SK-N-DZ (cell line): ENCODE data around the gene PAK1IP1.
"Not testable (repeated sequence)": the region's sequence is repeated elsewhere in the genome, so short reads cannot be mapped to it uniquely, and the experiment has no call there.

Experiments used
- DNase-seq: peaks from one replicate; pipeline ENCODE4 v3.0.0-alpha.2; 2015; ENCODE audit warnings: low spot score

The PAK1IP1 gene

DNA sequence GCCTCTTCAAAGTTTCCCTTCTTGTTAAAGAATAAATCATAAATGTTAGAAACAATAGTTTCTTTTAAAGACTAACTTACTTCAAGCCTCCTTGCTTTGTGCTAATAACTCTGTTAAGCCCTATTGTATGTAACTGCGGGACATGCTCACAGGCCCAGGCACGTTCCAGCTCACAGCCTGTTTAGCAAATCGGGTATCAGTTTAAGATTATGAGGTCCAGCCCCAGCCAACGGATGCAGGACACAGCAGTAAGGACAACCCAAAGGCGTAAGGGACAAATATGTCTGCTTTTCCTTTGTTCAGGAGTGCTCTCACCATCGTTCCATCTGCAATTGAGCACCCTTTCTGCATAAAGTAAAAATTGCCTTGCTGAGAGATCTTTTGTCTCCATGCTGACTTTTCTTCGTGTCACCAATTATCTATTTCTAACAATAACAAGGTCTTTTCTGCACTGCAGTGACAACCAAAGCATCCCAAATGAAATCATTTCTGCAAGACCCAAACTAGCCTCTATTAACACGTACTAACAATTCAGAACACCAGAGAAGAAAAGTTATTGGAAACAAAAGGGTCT lies 1.7 kb upstream of the PAK1IP1 start:
- DNase-seq, result no peak

DNA sequence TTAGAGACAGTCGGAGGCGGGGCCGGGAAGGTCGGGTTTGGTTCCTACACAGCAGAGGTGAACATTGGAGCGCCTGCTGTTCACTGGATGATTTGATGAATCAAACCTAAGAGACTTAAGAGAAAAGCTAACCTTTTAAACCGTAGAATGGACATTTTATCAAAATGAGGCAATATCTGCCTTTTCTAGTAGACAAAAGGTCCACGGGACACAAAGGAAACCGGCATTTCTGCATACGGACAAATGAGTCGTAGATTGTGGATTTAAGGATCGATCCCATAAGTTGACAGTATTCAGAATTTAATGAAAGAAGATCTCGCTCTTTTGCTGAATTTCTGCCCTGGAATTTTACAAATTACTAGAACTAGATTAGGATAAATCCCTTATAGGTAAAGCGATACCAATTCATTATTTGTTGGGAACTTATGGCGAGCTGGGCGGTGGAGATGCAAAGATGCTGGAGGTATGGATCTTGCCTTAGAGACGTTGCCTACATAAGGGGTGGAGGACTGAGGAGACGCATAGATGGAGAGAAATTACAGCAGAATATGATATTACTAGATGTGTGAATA lies 400 bp downstream of the PAK1IP1 start:
- DNase-seq, result no peak

DNA sequence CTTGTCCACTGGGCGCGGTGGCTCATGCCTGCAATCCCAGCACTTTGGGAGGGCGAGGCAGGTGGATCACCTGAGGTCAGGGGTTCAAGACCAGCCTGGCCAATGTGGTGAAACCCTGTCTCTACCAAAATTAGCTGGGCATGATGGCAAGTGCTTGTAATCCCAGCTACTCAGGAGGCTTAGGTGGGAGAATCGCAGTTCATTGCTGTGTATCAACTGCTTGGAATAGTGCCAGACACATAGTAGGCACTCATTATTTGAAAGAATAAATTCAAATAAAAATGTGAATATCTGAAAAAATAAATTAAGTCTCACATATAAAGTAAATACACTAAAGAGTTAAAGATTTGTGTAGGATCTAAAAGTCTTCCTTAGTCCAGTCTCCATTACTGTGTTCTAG lies 1.9 kb downstream of the PAK1IP1 start:
- no peak for DNase-seq

DNA sequence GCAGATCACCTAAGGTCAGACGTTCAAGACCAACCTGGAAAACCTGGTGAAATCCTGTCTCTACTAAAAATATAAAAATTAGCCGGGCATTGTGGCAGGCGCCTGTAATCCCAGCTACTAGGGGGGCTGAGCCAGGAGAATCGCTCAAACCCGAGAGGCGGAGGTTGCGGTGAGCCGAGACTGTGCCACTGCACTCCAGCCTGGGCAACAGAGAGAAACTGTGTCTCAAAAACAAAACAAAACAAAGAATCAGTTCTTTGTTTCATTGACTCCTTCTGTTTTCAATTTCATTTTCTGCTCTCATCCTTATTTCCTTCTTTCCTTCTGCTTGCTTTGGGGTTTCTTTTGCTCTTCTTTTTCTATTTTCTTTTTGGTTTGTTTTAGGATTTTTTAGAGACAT lies 19.2 kb downstream of the PAK1IP1 start:
- DNase-seq, result no peak

DNA sequence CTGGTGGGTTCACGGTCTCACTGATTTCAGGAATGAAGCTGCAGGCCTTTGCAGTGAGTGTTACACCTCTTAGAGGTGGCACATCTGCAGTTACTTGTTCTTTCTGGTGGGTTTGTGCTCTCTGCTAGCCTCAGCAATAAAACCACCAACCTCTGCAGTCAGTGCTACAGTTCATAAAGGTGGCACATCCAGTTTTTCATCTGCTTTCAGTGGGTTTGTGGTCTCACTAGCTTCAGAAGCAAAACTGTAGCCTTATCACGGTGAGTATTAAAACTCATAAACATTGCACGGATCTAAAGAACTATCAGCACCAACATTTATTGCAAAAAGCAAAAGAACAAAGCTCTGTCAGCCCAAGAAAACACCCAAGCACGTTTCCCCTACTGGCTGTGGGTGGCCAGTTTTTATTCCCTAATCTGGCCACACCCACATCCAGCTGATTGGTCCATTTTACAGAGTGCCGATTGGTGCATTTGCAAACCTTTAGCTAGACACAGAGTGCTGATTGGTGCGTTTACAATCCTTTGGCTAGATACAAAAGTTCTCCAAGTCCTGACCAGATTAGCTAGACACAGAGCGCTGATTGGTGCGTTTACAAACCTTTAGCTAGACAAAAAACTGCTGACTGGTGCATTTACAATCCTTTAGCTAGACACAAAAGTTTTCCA lies 24.7 kb downstream of the PAK1IP1 start:
- DNase-seq, result no peak

DNA sequence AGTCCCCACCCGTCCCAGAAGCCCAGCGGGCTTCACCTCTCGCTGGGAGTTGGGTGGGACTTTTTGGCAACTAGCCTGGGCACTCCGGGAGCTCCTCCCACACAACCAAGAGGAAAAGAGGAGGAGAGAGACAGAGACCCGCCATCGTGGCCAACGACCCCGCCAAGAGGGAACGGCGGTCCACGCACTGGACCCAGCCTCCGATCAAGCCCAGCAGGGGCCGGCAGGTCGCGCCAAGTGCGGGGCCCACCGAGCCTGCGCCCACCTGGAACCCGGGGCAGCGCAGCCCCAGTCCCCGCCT lies 25.1 kb downstream of the PAK1IP1 start:
- no peak for DNase-seq

DNA sequence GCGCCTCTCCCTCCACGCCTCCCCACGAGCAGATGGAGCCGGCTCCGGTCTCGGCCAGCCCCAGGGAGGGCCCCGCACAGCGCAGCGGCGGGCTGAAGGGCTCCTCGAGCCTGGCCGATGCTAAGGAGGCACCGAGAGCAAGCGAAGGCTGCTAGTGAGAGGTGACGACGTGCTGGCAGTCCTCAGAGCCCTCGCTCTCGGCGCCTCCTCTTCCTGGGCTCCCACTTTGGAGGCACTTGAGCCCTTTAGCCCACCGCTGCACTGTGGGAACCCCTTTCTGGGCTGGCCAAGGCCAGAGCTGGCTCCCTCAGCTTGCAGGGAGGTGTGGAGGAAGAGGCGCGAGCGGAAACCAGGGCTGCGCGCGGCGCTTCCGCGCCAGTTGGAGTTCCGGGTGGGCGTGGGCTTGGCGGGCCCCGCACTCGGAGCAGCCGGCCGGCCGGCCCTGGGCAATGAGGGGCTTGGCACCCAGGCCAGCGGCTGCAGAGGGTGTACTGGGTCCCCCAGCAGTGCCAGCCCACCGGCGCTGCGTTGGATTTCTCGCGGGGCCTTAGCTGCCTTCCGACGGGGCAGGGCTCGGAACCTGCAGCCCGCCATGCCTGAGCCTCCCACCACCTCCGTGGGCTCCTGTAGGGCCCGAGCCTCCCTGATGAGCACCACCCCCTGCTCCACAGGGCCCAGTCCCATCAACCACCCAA lies 25.6 kb downstream of the PAK1IP1 start:
- DNase-seq, result no peak

DNA sequence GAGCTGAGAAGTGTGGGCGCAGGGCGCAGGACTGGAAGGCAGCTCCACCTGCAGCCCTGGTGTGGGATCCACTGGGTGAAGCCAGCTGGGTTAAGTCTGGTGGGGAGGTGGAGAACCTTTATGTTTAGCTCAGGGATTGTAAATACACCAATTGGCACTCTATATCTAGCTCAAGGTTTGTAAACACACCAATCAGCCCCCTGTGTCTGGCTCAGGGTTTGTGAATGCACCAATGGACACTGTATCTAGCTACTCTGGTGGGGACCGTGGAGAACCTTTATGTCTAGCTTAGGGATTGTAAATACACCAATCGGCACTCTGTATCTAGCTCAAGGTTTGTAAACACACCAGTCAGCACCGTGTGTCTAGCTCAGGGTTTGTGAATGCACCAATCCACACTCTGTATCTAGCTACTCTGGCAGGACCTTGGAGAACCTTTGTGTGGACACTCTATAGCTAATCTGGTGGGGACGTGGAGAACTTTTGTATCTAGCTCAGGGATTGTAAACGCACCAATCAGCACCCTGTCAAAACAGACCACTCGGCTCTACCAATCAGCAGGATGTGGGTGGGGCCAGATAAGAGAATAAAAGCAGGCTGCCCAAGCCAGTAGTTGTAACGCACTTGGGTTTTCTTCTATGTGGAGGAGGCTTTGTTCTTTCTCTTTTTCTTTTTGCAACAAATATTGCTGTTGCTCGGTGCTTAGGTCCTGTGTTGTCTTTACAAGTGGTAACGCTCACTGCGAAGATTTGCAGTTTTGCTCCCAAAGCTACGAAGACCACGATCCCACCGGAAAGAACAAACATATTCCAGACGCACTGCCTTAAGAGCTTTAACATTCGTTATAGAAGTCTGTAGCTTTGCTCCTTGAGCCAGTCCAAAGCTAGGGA lies 26.4 kb downstream of the PAK1IP1 start:
- not testable (repeated sequence) for DNase-seq

DNA sequence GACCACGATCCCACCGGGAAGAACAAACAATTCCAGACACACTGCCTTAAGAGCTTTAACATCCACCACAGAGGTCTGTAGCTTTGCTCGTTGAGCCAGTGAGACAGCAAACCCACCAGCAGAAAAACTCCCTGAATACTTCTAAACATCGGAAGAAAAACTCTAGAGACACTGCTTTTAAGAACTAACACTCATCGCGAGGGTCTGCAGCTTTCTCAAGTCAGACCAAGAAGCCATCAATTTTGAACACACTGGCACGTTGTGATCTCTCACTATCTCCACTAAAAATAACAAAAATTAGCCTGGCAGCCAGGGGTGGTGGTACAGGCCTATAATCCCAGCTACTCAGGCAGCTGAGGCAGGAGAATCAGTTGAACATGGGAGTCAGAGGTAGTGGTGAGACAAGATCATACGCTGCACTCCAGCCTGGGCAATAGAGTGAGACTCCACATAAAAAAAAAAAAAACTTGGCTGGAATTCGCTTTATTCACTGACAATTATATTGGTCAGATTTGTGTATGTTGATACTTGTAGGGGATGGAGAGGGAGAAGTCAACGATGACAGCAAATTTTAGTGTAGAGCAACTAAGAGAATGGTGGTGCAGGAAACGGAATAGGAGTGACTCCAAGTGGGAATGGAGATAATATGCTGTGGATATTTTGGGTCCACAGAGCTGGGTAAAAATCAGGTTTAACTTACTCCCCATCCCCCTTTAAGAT lies 27.2 kb downstream of the PAK1IP1 start:
- no peak for DNase-seq

DNA sequence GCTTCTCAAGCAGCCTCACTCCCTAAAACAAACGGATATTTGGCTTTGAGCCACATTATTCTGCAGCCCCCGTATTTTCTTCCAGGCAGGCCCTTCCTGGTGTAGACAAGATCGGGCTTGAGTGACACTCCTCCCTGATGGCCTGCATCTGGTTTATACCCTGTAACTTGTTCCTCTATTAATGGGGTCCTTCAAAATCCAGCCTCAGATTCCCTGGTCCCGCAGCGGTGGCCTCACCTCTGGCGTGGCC lies 27.7 kb downstream of the PAK1IP1 start:
- DNase-seq, result no peak

DNA sequence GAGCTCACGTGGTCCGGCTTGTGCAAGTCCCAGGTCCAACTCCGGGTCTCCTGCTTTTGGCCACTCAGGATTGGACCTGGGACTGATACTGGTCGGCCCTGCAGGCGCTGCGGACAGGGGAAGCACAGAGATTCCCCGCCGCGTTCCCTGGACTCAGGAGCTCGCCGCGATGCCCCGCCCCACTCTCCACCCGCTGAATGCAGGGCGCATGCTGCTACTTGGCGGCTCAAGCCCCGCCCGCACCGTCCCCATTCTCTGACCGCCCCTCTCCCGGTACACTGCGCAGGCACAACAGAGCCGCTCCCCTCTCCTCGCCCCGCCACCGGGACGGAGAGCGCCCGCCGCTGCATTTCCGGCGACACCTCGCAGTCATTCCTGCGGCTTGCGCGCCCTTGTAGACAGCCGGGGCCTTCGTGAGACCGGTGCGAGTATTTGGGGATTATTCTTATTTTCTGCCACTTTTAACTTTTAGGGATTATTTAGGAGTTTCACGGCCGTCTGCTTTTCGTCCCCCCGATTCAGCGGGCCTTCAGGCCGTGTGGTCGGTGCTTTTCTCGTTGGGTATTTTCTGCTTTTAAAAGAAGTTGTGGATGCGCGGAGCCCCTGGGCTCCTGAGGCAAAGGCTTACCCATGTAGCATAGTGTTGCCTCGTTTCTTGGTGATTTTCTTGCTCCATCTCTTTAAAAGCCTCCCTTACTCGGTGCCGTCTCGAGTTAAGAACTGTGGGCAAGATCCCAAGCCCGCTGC lies 28.2 kb downstream of the PAK1IP1 start, which contains the start of gene TMEM14C:
TSS of gene TMEM14C (plus strand) at position 251 of the 747 bp plus-strand sequence. CDS start 1,544 bp downstream, outside the sequence.
- DNase-seq, result peak; percentile 97

DNA sequence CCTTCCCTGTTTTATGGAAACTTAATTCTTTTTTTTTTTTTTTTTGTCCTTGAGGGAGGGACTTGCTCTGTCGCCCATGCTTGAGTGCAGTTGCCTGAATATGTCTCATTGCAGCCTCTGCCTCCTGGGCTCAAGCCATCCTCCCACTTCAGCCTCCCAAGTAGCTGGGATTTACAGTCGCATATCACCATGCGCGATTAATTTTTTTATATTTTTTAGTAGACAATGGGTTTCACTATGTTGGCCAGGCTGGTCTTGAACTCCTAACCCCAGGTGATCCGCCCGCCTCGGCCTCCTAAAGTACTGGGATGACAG lies 28.8 kb downstream of the PAK1IP1 start:
- DNase-seq, result no peak

DNA sequence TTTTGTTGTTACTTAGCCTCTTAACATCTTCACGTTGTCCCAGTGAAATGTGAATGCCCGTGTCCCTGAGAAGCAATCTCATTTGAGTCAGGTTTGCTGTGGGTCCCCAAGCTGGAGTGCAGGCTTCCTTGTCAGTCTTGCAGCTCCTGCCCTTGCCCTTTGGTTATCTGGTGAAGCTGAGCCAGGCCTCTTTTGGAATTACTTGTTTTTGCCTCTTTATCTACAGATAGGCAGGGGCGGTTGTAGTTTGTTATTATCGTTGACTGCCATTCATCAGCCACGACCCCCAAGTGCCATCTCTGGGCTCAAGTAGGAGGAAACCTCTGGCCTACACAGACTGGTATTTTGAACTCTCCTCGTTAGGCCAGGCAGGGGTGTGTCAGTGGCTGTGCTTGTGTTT lies 30.3 kb downstream of the PAK1IP1 start:
- no peak for DNase-seq

DNA sequence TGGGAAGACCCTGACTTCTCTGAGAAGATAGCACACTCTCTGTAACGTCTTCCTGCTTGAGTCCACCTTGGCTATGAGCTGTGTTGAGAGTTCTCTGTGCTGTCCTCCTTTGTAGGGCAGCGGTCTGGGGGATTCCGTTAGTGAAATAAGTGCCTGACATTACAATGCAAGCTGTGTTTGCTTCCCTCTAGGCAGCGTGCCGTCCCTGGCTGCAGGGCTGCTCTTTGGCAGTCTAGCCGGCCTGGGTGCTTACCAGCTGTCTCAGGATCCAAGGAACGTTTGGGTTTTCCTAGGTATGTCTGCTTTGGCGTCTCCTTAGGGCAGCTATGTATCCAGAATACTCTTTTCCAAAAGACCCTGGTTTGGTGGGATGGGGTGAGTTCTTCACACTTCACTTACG lies 30.9 kb downstream of the PAK1IP1 start:
- no peak for DNase-seq

DNA sequence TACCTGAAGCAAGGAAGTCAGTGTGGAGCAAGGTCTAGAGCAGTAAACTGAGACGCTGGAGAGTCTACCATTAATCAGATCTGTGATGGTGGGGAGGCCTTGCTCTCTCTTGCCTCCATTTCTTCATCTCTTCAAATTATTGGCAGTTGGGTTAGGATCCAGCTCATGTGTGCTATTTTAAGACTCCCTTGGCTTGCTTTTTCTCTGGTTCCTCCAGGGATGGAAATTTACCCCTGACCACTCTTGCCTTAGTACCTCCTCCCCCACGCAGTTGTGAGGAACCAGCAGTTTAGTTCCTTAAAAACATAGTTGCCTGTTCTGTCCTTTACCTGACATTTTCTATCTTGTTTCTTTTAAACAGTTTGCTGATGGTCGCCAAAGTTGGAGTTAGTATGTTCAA lies 35.5 kb downstream of the PAK1IP1 start:
- no peak for DNase-seq

DNA sequence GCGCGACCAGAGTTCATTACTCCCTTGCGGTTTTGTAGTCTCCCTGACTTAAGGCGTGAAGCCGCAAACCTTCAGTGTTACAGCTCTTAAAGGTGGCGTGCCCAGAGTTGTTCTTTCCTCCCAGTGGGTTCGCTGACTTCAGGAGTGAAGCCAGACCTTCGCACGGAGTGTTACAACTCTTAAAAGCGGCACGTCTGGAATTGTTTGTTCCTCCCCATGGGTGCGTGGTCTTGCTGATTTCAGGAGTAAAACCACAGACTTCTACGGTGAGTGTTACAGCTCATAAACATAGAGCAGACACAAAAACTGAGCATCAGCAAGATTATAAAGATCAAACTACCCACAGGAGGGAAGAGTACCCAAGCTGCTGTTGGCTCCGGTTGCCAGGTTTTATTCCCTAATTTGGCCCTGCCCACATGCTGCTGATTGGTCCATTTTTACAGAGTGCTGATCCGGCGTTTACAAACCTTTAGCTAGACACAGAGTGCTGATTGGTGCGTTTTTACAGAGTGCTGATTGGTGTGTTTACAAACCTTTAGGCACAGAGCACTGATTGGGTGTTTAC lies 38.5 kb downstream of the PAK1IP1 start:
- no peak for DNase-seq

DNA sequence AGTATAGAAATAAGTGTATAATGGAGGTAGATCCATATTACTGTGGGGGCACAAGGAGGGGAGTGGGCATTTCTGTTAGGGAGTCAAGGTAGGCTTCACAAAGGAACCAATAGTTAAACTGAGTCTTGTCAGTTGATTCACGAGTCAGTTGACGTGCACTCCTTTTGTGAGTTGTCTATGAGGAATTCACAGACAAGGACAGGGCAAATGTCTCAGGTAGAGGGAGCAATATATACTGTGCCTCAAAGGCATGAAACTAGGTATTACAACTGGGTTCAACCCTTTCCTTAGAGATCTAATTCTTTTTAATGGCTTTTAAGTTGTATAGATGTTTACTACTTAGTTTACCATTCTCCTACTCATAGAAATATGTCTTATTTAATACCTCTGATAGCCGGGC lies 39.1 kb downstream of the PAK1IP1 start:
- DNase-seq, result no peak

DNA sequence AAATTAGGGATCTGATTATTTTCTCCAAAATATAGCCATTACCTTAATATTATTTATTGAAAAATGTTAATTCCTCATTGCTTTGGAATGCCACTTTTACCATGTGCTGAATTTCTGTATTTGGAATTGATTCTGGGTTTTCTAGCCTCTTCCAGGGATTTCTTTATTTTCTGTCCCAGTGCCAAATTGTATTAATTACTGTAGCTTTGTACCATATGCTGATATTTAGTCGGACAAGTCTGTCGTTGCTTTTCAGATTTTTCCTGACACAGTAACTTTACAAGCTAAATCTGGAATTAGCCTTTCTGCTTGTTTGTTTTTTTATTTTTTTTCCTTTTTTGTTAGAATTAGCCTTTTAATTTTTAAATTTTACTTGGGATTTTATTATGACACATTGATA lies 42.0 kb downstream of the PAK1IP1 start:
- no peak for DNase-seq

DNA sequence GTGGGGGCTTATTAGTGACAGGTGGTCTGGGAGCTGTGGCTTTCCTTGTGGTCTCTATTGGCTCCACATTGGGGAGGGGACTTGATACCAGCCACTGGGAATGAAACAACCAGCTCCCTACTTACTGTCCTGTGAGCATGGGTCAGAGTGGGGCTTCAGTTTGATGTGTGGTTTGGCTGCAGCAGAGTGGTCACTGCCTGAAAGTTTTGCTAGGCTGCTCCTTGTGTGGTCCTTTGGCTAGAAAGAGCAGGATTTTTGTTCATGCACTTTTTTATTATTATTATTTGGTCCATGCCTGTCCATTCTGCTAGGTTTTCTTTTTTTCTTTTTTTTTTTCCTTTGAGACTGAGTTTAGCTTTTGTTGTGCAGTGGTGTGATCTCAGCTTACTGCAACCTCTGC lies 45.3 kb downstream of the PAK1IP1 start:
- DNase-seq, result no peak

DNA sequence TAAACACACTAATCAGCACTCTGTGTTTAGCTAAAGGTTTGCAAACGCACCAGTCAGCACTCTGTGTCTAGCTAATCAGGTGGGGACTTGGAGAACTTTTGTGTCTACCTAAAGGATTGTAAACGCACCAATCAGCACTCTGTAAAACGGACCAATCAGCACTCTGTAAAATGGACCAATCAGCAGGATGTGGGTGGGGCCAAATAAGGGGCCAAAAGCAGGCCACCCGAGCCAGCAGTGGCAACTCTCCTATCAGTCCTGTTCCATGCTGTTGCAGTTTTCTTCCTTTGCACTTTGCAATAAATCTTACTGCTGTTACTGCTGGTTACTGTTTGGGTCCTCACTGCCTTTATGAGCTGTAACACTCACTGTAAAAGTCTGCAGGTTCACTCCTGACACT lies 46.9 kb downstream of the PAK1IP1 start:
- DNase-seq, result not testable (repeated sequence)

DNA sequence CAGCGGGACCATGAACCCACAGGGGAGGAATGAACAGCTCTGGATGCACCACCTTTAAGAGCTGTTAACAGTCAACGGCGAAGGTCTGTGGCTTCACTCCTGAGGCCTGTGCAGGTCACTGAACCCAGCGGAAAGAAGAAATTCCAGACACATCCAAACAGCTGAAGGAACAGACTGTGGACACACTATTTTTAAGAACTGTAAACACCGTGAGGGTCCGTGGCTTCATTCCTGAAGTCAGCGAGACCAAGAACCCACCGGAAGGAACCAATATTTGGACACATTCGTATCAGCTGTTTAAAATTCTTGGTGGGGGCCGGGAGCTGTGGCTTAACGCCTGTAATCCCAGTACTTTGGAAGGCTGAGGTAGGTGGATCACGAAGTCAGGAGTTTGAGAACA lies 47.5 kb downstream of the PAK1IP1 start:
- DNase-seq, result no peak
